ENCODE measurements around the gene ZNHIT2.
A peak's percentile ranks its signal among the peaks of the same experiment; 100 is the strongest.

ZNHIT2 gene

GRCh38 chr11:65134952-65135632 lies 17.6 kb upstream of the ZNHIT2 start:
- TF ChIP-seq, protein P1, sequence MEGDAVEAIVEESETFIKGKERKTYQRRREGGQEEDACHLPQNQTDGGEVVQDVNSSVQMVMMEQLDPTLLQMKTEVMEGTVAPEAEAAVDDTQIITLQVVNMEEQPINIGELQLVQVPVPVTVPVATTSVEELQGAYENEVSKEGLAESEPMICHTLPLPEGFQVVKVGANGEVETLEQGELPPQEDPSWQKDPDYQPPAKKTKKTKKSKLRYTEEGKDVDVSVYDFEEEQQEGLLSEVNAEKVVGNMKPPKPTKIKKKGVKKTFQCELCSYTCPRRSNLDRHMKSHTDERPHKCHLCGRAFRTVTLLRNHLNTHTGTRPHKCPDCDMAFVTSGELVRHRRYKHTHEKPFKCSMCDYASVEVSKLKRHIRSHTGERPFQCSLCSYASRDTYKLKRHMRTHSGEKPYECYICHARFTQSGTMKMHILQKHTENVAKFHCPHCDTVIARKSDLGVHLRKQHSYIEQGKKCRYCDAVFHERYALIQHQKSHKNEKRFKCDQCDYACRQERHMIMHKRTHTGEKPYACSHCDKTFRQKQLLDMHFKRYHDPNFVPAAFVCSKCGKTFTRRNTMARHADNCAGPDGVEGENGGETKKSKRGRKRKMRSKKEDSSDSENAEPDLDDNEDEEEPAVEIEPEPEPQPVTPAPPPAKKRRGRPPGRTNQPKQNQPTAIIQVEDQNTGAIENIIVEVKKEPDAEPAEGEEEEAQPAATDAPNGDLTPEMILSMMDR (IDR thresholded peaks at IDR 0.05; ENCODE audit: control extremely low read depth, extremely low read depth, low read depth, missing control alignments) = no peak
- POLR2A ChIA-PET = interaction anchor here (0.5 to 2.9 kb wide), 7 partner anchors 9 to 845 kb away, joined by 3 to 10 read pairs (median 3); partner anchors contain the start of genes FAU and MRPL49
- CTCF ChIA-PET = interaction anchor here (1.0 to 4.6 kb wide), 12 partner anchors 10 to 195 kb away, joined by 3 to 22 read pairs (median 5); partner anchors contain the start of genes CAPN1, FAU, MRPL49 and TM7SF2
- peak; percentile 95 for DNase-seq (ENCODE audit: extremely low spot score)

- ChIA-PET POLR2A (interaction anchor here (0.6 to 2.9 kb wide), 5 partner anchors 8 to 275 kb away, joined by 3 to 10 read pairs (median 3); partner anchors contain the start of genes FAU and MRPL49), CTCF (interaction anchor here (1.0 to 4.6 kb wide), 12 partner anchors 9 to 195 kb away, joined by 3 to 22 read pairs (median 5); partner anchors contain the start of genes CAPN1, FAU, MRPL49 and TM7SF2)
- DNase-seq (ENCODE audit: extremely low spot score) = peak; percentile 92
- TF ChIP-seq, protein P1 (IDR thresholded peaks at IDR 0.05; ENCODE audit: control extremely low read depth, extremely low read depth, low read depth, missing control alignments) = no peak
Observed at GRCh38 chr11:65134240-65134951, 16.9 kb upstream of the ZNHIT2 start, which contains the start of gene SYVN1. SYVN1 (minus strand) TSS chr11:65134519; CDS start chr11:65133601, 918 bp downstream.

GRCh38 chr11:65133724-65134123 lies 16.2 kb upstream of the ZNHIT2 start:
- CTCF ChIA-PET = interaction anchor here (1.7 to 4.6 kb wide), 4 partner anchors 12 to 23 kb away, joined by 4 to 22 read pairs (median 13); partner anchors contain the start of genes FAU, MRPL49, TM7SF2 and ZNHIT2

DNA sequence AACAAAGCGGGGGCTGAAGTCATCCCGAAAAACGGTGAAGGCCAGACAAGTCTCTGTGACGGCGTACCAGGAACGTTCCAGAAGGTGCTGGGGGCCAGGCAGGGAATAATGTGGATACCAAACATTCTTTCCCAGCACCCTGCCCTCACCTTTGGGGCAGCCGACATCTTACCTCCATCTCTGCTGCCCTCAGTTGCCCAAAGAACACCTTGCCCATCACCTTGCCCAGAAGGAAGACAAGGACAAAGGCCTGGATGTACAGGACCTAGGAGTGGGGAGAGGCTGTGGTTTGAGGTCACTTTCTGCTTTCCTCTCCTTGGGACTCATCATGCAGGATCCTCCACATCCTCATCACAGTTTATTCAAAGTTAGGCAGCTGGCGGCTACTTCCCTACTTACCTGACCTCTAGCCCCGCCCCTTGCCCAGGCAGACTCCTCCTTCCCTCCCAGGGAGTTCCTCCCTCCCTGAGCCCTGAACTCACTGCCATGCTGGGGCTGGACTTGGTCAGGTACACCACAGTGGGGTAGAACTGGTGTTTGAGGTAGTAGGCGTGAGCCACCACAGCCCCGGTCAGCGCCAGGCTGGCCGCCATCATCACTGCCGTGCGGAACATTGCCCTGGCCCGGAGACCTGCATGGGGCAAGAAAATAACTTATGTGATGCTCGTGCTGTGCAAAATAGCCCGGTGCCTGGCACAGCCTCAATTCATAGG lies 15.6 kb upstream of the ZNHIT2 start:
- ChIA-PET POLR2A (interaction anchor here (2.9 kb wide), 1 partner anchor 11 kb away, joined by 10 read pairs; the partner anchor contains the start of genes FAU and MRPL49), CTCF (interaction anchor here (1.7 to 4.6 kb wide), 3 partner anchors 11 to 23 kb away, joined by 4 to 22 read pairs (median 17); partner anchors contain the start of genes FAU, MRPL49 and TM7SF2)
- TF ChIP-seq, protein P1 (IDR thresholded peaks at IDR 0.05; ENCODE audit: control extremely low read depth, extremely low read depth, low read depth, missing control alignments) = no peak
- peak; percentile 71 for DNase-seq (ENCODE audit: extremely low spot score)

More at GRCh38 chr11:65133724-65134123, 16.2 kb upstream of the ZNHIT2 start:
- DNase-seq (ENCODE audit: extremely low spot score) = no peak
- POLR2A ChIA-PET = interaction anchor here (2.9 kb wide), 1 partner anchor 11 kb away, joined by 10 read pairs; the partner anchor contains the start of genes FAU and MRPL49
- TF ChIP-seq, protein P1 (IDR thresholded peaks at IDR 0.05; ENCODE audit: control extremely low read depth, extremely low read depth, low read depth, missing control alignments) = no peak

GRCh38 chr11:65132238-65132987 lies 14.9 kb upstream of the ZNHIT2 start:
- TF ChIP-seq, protein P1 (IDR thresholded peaks at IDR 0.05; ENCODE audit: control extremely low read depth, extremely low read depth, low read depth, missing control alignments) = no peak
- POLR2A ChIA-PET = interaction anchor here (0.8 to 2.9 kb wide), 3 partner anchors 10 to 15 kb away, joined by 3 to 10 read pairs (median 6); partner anchors contain the start of genes FAU, MRPL49 and ZNHIT2
- peak; percentile 68 for DNase-seq (ENCODE audit: extremely low spot score)
- CTCF ChIA-PET = interaction anchor here (1.2 to 5.1 kb wide), 5 partner anchors 10 to 120 kb away, joined by 4 to 24 read pairs (median 13); partner anchors contain the start of genes CAPN1, FAU, MRPL49 and TM7SF2

Measured in GM10248 (cell line).